Colonic mucosa (tissue), 4 donors: ENCODE data around the gene PSMC1. TPM values are rescaled to one million over a fixed set of nuclear protein-coding genes. Genes with fewer than 3 reads are reported as not detected.

Experiments used
- DNase-seq: peaks from one replicate; pipeline ENCODE4 v3.0.0-alpha.2; 2020
- H3K27ac ChIP-seq: fragments of 200-600 bp; one replicate; pipeline ENCODE4 v1.8.0; 2021
- H3K27me3 ChIP-seq: fragments of 200-600 bp; one replicate; pipeline ENCODE4 v1.8.0; 2021
- H3K36me3 ChIP-seq: fragments of 200-600 bp; one replicate; pipeline ENCODE4 v1.8.0; 2021
- H3K4me1 ChIP-seq: fragments of 200-600 bp; one replicate; pipeline ENCODE4 v1.8.0; 2021; ENCODE audit warnings: mild to moderate bottlenecking
- H3K4me3 ChIP-seq: fragments of 200-600 bp; one replicate; pipeline ENCODE4 v1.8.0; 2021
- H3K9ac ChIP-seq, 2 donors: one replicate each; pipeline ENCODE4 v1.7.0; 2013; ENCODE audit warnings: control low read depth in 2 of 2, low read depth in 2 of 2, low read length in 2 of 2
- H3K9me3 ChIP-seq: fragments of 200-600 bp; one replicate; pipeline ENCODE4 v1.8.0; 2021
- intact Hi-C: fragments of 100-400 bp; cut with DNase I; formaldehyde crosslinking; loops from one replicate; pipeline ENCODE4 v1.14.1; 2022
- total RNA-seq, 2 donors: library from RNA; stranded (reverse); fragmentation: NEBNext Ultra II Directional in 1 of 2; extraction: Animal tissue kit (Norgen Biotek cat#: 25700) in 1 of 2; gene quantifications; one replicate each; pipeline ENCODE4 v1.2.1, GENCODE V29; 2021
- TF ChIP-seq, protein P1 (sequence below): fragments of 200-600 bp; IDR thresholded peaks from one replicate; pipeline ENCODE4 v1.8.0; 2022; ENCODE audit warnings: antibody characterized with exemption, mild to moderate bottlenecking
- donor health status: healthy.
- donor health status: DM: no; HTN: no; CAD: no.
- donor health status: DM: no; HTN: no; CAD: no.

PSMC1 gene
- total RNA-seq, 2 donors from 2014 or later = 68.3 to 92.6 TPM

DNA sequence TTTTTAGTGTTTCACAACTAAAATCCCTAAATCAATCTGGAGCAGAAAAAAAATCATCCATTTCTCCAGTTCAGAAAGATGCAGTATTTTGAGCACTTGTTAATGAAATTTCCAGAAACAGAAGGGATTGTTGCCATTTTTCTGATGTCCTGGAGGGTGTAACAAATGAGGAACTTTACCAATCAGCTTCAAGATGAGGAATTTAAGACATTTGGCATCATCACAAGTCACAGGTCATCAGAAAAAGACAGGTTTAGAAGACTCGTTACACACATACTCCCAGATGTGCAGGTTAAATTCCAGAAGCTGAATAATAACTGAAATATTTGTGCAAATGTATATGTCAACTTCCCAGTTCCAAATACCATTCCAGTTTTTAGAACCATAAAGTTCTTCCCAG lies 482 bp upstream of the PSMC1 start:
- H3K36me3 ChIP-seq = no peaks in the 10 kb centered on the region
- intact Hi-C loops = no loop called here
- peak overlapping the region; percentile 96 for H3K4me3 ChIP-seq
- no peaks in the 10 kb centered on the region for H3K27me3 ChIP-seq
- H3K27ac ChIP-seq = peak overlapping the region; percentile 58
- H3K9me3 ChIP-seq = no peaks in the 10 kb centered on the region
- no peak overlapping the region for H3K9ac ChIP-seq
- DNase-seq = no peak
- peaks cover 4% of the 10 kb centered on the region for H3K4me1 ChIP-seq
- TF ChIP-seq, protein P1, sequence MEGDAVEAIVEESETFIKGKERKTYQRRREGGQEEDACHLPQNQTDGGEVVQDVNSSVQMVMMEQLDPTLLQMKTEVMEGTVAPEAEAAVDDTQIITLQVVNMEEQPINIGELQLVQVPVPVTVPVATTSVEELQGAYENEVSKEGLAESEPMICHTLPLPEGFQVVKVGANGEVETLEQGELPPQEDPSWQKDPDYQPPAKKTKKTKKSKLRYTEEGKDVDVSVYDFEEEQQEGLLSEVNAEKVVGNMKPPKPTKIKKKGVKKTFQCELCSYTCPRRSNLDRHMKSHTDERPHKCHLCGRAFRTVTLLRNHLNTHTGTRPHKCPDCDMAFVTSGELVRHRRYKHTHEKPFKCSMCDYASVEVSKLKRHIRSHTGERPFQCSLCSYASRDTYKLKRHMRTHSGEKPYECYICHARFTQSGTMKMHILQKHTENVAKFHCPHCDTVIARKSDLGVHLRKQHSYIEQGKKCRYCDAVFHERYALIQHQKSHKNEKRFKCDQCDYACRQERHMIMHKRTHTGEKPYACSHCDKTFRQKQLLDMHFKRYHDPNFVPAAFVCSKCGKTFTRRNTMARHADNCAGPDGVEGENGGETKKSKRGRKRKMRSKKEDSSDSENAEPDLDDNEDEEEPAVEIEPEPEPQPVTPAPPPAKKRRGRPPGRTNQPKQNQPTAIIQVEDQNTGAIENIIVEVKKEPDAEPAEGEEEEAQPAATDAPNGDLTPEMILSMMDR = no peak

DNA sequence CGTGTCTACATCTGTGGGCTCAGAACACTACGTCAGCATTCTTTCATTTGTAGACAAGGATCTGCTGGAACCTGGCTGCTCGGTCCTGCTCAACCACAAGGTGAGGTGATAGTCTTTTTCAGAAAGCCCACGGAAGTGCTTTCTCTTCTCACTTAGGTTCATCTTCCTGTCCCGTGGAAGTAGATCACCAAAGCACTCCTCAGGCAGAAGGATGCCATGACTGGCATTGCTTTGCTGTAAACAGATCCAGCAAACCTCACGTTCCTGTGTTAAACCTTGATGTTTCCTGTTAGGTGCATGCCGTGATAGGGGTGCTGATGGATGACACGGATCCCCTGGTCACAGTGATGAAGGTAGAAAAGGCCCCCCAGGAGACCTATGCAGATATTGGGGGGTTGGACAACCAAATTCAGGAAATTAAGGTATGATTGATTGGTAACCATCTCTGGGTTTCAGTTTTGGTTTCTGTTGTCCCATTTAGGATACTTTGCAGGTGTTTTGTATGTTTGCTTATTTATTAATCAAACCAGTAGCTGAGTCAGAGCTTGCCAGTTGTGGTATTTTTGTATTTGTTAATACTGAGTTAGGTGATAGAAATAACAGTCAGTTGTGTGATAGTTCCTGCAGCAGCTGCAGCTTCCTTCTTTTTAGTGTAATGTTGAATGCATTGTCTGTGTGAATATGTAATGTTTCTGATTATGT lies 7.5 kb downstream of the PSMC1 start:
- intact Hi-C loops = no loop called here
- Histone ChIP-seq H3K9me3 (no peaks in the 10 kb centered on the region), H3K27ac (no peak overlapping the region), H3K27me3 (no peaks in the 10 kb centered on the region), H3K4me3 (no peak overlapping the region), H3K4me1 (no peaks in the 10 kb centered on the region), H3K36me3 (peaks cover 25% of the 10 kb centered on the region), H3K9ac (no peak overlapping the region)
- DNase-seq = no peak
- TF ChIP-seq, protein P1 = no peak

DNA sequence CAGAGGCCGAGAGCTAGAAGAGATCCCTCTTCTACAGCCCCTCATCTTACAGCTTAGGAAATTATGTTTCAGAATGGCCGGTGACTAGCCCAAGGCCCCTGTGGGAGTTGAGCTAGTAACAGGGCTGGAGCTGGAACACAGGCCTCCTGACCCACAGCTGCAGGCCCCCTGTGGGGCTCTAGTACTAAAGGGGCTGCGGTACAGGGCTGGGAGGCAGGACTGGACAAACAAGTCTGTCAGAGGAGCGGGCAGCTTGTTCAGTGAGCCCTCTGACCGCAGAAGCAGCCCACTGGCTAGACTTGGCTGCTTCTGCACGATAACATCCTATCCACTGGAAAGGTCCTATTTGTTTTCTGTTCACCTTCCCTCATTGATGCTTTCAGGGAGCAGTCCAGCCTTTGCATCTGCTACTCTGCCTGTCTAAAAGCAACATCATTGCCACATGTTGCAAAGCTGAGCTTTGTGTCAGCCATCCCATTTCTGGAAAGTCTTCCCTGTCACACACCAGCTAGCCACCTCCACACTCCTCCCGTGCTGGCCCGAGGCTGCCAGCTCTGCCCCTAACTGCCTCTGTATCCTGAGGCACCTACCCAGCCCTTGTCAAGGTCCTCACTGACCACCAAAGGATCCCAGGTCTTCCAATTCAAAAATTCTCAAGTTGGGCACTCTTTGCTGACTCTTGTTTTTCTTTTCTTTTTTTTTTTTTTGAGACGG lies 10.2 kb downstream of the PSMC1 start:
- Histone ChIP-seq H3K27ac (no peak overlapping the region), H3K36me3 (peaks cover 40% of the 10 kb centered on the region), H3K9me3 (no peaks in the 10 kb centered on the region), H3K4me3 (no peak overlapping the region), H3K4me1 (no peaks in the 10 kb centered on the region), H3K27me3 (no peaks in the 10 kb centered on the region), H3K9ac (no peak overlapping the region)
- intact Hi-C loops = no loop called here
- DNase-seq = no peak
- TF ChIP-seq, protein P1 = no peak

DNA sequence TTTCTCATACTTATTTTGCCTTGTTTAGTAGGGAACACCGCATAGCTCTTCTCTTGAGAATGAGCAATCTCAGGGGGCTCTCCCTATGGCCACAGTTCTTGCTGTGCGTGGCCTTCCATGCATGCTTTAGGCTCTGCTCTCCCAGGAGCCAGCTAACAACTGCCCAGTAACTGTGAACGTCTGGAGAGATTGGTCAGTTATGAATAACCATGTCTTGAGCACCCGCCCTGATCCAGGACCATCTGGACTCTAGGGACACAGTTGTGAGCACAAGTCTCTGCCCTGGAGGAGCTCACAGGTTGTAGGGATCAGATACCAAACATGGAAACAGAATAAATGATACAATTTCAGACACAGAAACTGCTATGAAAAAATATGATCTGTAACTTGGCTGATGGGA lies 12.1 kb downstream of the PSMC1 start:
- peaks cover 42% of the 10 kb centered on the region for H3K36me3 ChIP-seq
- H3K27ac ChIP-seq = no peak overlapping the region
- H3K9ac ChIP-seq = no peak overlapping the region
- intact Hi-C loops = no loop called here
- no peaks in the 10 kb centered on the region for H3K4me1 ChIP-seq
- H3K27me3 ChIP-seq = no peaks in the 10 kb centered on the region
- no peak overlapping the region for H3K4me3 ChIP-seq
- no peak for DNase-seq
- TF ChIP-seq, protein P1 = no peak
- no peaks in the 10 kb centered on the region for H3K9me3 ChIP-seq

DNA sequence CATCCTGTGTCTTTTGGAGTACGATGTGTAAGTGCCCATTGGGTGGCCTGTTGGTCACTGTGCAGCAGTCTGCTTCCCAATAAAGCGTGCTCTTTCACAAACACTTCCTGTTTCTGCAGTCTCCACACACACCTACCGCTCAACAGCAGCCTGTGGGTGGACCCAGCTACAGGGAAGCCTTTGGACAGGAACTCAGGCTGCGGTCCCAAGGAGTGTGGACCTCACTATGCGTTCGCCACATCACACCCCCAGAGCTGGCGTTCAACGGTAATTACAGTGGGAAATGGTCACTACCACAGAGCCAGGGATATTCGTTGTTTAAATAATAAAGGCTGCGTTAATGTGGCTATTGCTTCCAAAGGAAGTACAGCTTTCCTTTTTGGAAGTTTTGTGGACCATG lies 16.2 kb downstream of the PSMC1 start:
- Histone ChIP-seq H3K27ac (no peak overlapping the region), H3K4me3 (no peak overlapping the region), H3K9ac (no peak overlapping the region), H3K27me3 (no peaks in the 10 kb centered on the region), H3K36me3 (peaks cover 26% of the 10 kb centered on the region), H3K9me3 (no peaks in the 10 kb centered on the region), H3K4me1 (no peaks in the 10 kb centered on the region)
- intact Hi-C loops = no loop called here
- TF ChIP-seq, protein P1 = no peak
- no peak for DNase-seq
